IMR-90 (cell line): Measurements from ENCODE around the gene PPP1R8.

Experiments used
- CTCF ChIP-seq: conservative IDR thresholded peaks from 2 replicates; pipeline ENCODE4 v1.5.1; 2012; ENCODE audit warnings: mild to moderate bottlenecking, low read depth, low read length, improper control_type of control experiment
- MXI1 ChIP-seq: IDR thresholded peaks from 2 replicates; pipeline ENCODE4 v1.6.1; 2012; ENCODE audit warnings: low read depth, mild to moderate bottlenecking, low read length, moderate library complexity, borderline replicate concordance
- NFE2L2 ChIP-seq: fragments of 150-350 bp; IDR thresholded peaks from 2 replicates; pipeline ENCODE4 v1.6.1; 2016; ENCODE audit warnings: low read depth, mild to moderate bottlenecking, low read length
- POLR2A ChIP-seq: IDR thresholded peaks from 2 replicates; pipeline ENCODE4 v1.6.1; 2012; ENCODE audit warnings: mild to moderate bottlenecking, low read depth, low read length
- RAD21 ChIP-seq: IDR thresholded peaks from 2 replicates; pipeline ENCODE4 v1.6.1; 2012; ENCODE audit warnings: low read length, improper control_type of control experiment

GRCh38 chr1:27821761-27822315 lies 8.7 kb upstream of the PPP1R8 start:
- TF ChIP-seq CTCF, result no peak
- TF ChIP-seq POLR2A, result no peak
- TF ChIP-seq MXI1, result no peak
- TF ChIP-seq NFE2L2, result no peak
- TF ChIP-seq RAD21, result no peak
